Spleen (tissue), 7 donors: ENCODE data around the gene RPGRIP1L.

ENCODE experiments used
- POLR2A ChIP-seq, 3 donors: fragments of 450-650 bp; IDR thresholded peaks; one replicate each; pipeline ENCODE4 v1.5.1; 2017; ENCODE audit warnings: antibody characterized with exemption in 3 of 3, mild to moderate bottlenecking in 1 of 3
- POLR2AphosphoS5 ChIP-seq, 3 donors: sonication (generic); formaldehyde crosslinking; IDR thresholded peaks; one replicate each; pipeline ENCODE4 v1.5.1; 2017; ENCODE audit warnings: antibody characterized with exemption in 3 of 3
- TF ChIP-seq, protein P1 (sequence below), 11 experiments: fragments of 200-600 bp in 7 of 11; fragments of 450-650 bp in 4 of 11; sonication (generic) in 4 of 11; IDR thresholded peaks in 8 of 11; conservative IDR thresholded peaks in 3 of 11; 1 replicate in 7 of 11; 2 replicates in 4 of 11; pipeline versions ENCODE4 v1.4.0 to v1.8.0; 2016 to 2021; ENCODE audit warnings: antibody characterized with exemption in 11 of 11, inconsistent platforms in 4 of 11, mild to moderate bottlenecking in 1 of 11
- donor health status: DM: no; HTN: no; CAD: no; lungs with moderate emphysema.
- donor health status: DM: no; HTN: no; CAD: no.
- donor health status: DM: no; HTN: no; CAD: no.

DNA sequence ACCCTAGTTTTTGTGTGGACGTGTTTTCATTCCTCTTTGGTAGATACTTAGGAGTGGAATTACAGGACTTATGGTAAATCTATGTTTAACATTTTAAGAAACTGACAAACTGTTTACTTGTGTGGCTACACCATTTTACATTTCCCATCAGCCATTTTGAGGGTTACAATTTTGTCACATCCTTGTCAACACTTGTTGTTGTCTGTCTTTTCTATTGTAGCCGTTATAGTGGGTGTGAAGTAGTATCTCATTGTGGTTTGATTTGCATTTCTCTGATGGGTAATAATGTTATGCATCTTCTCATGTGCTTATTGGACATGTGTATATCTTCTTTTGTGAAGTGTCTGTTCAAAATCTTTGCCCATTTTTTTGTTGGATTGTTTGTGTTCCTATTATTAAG is 4.8 kb upstream of the RPGRIP1L start:
- TF ChIP-seq POLR2A (IDR thresholded peaks at IDR 0.05), result no peak
- TF ChIP-seq, protein P1, sequence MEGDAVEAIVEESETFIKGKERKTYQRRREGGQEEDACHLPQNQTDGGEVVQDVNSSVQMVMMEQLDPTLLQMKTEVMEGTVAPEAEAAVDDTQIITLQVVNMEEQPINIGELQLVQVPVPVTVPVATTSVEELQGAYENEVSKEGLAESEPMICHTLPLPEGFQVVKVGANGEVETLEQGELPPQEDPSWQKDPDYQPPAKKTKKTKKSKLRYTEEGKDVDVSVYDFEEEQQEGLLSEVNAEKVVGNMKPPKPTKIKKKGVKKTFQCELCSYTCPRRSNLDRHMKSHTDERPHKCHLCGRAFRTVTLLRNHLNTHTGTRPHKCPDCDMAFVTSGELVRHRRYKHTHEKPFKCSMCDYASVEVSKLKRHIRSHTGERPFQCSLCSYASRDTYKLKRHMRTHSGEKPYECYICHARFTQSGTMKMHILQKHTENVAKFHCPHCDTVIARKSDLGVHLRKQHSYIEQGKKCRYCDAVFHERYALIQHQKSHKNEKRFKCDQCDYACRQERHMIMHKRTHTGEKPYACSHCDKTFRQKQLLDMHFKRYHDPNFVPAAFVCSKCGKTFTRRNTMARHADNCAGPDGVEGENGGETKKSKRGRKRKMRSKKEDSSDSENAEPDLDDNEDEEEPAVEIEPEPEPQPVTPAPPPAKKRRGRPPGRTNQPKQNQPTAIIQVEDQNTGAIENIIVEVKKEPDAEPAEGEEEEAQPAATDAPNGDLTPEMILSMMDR (IDR thresholded peaks at IDR 0.05 in 8 of 11, conservative IDR thresholded peaks at IDR 0.05 in 3 of 11), result no peak
- TF ChIP-seq POLR2AphosphoS5 (IDR thresholded peaks at IDR 0.05), result no peak
